Activated CD4-positive, alpha-beta T cell treated with anti-CD3 and anti-CD28 coated beads, Interleukin-2, amount 50 U/mL, for 48 hours (primary cell): ENCODE measurements around the gene MYBL2.

Experiments
- DNase-seq, 2 experiments: peaks; one replicate each; pipeline ENCODE4 v3.0.0-alpha.2; 2020

The MYBL2 gene

DNA sequence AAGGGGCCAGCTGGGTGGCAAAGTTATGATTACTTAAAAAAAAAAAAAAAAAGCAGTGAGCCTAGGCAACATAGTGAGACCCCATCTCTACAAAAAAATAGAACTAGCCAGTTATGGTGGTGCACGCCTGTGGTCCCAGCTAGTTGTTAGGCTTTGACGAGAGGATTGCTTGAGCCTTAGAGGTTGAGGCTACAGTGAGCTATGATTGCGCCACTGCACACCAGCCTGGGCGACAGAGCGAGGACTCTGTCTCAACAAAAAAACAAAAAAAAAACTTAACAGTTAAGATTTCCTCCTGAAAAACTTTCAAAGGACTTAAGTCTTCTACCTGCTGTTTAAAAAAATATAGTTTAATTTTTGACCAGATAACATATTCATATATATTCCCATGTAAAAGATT lies 57.5 kb downstream of the MYBL2 start:
- no peak for DNase-seq

DNA sequence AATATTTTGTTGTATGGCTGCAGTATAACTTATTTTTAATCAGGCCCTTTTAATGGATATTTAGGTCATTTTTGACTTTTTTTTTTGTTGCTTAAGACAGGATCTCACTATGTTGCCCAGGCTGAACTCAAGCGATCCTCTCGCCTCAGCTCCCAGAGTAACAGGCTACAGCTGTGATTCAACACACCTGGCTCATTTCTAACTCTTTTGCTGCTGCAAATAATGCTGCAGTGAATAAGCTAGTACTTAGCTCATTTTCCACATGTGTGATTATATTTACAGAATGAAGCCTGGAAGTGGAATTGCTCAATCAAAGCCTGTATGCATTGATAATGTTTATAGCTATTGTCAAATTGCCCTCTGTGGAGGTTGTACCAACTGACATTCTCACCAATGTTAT lies 58.8 kb downstream of the MYBL2 start:
- DNase-seq: no peak

DNA sequence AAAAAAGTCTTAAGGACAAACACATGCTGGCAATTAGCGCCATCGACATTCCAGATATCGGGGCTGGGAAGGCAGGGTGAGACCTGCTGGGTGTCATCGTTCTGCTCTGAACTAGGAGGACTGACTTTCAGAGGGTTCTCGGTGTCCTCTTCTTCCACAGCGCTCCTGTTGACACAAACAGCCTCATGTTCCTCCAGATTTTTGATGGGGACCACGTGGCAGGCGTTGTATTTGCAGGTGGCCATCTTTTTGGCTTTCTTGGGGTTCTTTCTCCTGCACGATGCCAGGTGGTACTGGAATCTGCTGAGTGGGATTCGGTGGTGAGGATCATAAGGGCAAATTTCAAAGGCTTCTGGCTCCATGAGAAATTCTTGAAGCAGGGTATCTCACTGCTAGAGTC lies 59.4 kb downstream of the MYBL2 start:
- no peak for DNase-seq

- no peak for DNase-seq
Measured at GRCh38 chr20:43726811-43727338, 60.0 kb downstream of the MYBL2 start, which contains the start of gene GTSF1L. Gene GTSF1L (minus strand): TSS chr20:43727002. CDS start chr20:43726694, 308 bp downstream.

GRCh38 chr20:43727980-43728590 lies 61.2 kb downstream of the MYBL2 start:
- no peak for DNase-seq

DNA sequence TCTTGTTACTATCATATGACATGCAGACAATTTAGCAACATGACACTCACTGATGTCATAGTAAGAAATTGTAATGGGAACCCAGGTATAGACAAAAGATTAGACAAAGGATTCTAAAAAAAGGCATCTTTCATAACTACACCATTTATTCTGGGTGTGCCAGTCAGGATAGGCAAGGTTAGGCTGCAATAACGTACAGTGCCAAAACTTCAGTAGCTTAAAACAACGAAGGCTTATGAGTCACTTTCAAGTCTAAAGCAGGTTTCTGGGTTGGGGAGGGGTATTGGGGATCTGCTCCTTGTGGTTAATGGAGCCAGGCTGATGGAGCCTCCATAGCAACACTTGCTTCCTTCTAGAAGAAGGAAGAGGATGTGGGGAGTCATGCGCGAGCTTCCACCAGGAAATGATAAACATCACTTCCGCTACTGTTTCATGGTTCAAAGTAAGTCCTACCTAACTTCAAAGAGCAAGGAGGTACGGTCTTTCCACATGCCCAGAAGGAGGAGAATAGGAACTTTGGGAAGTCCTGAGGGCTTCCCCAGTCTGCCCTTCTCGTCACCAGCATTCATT lies 61.9 kb downstream of the MYBL2 start:
- no peak for DNase-seq

DNA sequence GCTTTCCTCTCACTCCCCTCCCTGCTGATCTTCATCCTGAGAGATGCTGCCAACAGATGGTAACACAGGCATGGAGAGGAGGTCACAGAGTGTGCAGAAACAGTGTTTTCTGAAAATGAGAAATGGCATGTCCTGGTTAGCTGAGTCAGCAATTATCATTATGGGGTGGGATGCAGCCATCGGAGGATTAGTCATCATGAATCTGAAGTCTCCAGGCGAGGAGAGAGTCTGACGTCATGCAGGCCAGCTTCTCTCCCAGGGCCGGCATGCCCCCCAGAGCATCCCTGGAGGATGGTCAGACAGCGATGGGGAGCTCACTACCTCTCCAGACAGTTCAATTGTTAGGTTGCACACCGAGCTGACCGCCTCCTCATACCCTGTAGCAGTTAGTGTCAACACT lies 64.6 kb downstream of the MYBL2 start:
- no peak for DNase-seq

DNA sequence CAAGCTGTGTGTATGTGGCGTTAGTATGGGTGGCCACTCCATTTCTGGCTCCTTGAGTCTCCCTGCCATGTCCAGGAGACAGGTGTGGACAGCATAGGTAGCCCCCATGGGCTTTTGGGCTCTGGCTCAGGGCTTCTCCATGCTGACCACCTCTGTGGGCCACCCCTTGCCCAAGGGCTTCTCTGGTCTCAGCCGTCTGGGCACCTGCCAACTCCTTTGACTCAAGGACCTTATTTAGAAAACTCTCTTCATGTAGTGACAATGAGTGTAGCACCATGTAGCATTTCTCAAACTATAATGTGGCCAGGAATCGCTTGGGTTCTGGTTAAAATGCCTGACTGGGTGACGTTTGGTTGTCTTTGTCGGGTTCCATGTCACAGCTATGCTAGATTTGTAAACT lies 65.0 kb downstream of the MYBL2 start:
- no peak for DNase-seq

DNA sequence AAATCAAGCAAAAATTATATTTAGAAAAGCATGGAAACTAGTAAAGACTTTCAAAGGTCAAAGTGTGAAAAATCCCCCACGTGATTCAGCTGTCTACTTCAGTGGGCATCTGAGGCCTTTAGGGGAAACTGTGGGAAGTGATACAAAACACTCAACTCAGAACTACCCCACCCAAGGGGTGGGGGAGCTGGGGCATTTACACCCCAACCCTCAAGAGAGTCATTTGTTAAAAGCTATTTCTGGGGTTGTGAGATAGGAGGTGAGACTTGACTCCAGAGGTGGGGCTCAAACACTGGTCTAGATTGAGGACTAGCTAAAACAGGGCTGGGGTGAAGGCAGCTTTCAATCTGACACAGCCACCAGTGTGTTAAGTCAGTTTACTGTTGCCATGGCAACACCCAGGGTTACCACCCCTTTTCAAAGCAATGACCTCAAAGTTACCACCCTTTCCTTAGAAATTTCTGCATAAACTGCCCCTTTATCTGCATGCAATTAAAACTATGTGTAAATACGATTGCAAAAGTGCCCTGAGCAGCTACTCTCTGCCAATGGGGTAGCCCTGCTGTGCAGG lies 69.8 kb downstream of the MYBL2 start:
- DNase-seq: peak; percentile 40 to 53

DNA sequence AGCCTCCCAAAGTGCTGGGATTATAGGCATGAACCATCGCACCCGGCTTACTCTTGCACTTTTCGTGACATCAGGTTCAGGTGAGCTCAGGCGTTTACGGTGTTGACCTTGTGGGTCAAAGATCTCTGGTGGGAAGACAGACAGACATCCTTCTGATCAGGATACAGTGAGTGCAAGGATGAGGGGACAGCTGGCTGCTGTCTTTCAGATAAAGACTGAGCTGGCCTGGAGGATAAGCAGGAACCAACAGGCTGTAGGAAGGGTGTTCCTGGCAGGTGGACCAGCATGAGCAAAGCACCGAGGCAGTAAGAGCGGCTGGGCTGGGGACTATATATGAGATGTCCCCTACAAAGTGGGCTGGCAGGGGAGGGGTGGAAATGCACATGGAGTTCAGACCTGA lies 71.0 kb downstream of the MYBL2 start:
- DNase-seq: no peak

DNA sequence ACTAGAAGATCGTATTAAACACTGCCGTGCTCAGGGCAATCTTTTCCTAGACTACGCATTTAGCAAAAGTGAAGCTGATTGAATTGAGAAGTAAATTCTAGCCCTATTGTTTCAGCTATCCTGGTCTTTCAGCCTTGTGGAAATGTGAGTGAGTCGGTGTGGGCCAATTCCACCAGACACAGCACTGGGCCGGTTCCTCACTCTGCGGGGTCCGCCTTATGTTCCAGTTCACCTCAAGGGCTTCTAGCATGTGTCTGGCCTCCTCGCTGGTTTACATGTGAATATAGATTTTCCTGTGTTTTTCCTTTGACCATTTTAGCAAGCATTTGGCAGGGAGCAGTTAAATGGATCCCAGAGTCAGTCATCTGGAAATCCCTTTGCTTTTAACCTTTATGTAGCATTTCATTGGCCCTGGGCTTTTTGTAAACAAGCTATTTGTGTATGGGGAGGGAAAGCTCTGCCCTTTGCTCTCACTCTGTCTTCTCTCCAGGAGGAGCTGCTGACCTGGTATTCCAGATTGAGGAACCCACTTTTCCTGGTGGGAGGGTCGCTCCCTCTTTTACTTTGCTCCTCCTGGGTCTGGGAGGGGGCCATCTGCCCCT lies 72.3 kb downstream of the MYBL2 start:
- no peak for DNase-seq

GRCh38 chr20:43740642-43741041 lies 73.7 kb downstream of the MYBL2 start:
- DNase-seq: no peak

- DNase-seq: peak; percentile 19 to 29
Measured at GRCh38 chr20:43744151-43744611, 77.3 kb downstream of the MYBL2 start.

- DNase-seq: no peak
Measured at GRCh38 chr20:43744966-43745730, 78.2 kb downstream of the MYBL2 start.

GRCh38 chr20:43746344-43747137 lies 79.6 kb downstream of the MYBL2 start:
- DNase-seq: no peak

- no peak for DNase-seq
Measured at GRCh38 chr20:43748274-43748673, 81.4 kb downstream of the MYBL2 start.

- DNase-seq: peak; percentile 93
Measured at GRCh38 chr20:43749734-43750294, 82.9 kb downstream of the MYBL2 start.

GRCh38 chr20:43750774-43751166 lies 83.9 kb downstream of the MYBL2 start:
- no peak for DNase-seq

GRCh38 chr20:43751167-43752050 lies 84.5 kb downstream of the MYBL2 start:
- peak; percentile 61 to 72 for DNase-seq

DNA sequence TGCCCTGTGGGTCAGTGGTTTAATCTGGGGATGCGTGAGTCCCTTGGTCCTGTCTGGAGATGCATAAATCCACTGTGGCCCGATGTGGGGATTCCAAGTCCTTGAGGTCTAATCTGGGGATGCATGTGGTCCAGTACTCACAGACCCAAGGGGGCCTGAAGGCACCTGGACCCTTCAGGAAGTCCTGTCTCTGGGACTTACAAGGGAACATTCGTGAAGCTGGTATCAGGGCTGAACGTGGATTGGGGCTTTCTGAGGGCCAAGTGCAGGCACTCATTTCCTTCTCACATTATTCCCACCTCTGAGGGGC lies 85.1 kb downstream of the MYBL2 start:
- DNase-seq: peak in 1 of 2 experiments; percentile 28
